Effector CD8-positive, alpha-beta T cell (primary cell): ENCODE measurements around the gene PDK1.
"Not testable (repeated sequence)": the region's sequence is repeated elsewhere in the genome, so short reads cannot be mapped to it uniquely, and the experiment has no call there.

Experiments
- DNase-seq: peaks from one replicate; lab custom pipeline; 2025; lab: John Stamatoyannopoulos, UW
- total RNA-seq, 4 experiments: gene quantifications; one replicate each; lab custom pipeline; 2026; lab: John Stamatoyannopoulos, UW

Gene PDK1
- 24.1 to 34.5 (median 29.3) reads per million in 4 experiments for total RNA-seq

DNA sequence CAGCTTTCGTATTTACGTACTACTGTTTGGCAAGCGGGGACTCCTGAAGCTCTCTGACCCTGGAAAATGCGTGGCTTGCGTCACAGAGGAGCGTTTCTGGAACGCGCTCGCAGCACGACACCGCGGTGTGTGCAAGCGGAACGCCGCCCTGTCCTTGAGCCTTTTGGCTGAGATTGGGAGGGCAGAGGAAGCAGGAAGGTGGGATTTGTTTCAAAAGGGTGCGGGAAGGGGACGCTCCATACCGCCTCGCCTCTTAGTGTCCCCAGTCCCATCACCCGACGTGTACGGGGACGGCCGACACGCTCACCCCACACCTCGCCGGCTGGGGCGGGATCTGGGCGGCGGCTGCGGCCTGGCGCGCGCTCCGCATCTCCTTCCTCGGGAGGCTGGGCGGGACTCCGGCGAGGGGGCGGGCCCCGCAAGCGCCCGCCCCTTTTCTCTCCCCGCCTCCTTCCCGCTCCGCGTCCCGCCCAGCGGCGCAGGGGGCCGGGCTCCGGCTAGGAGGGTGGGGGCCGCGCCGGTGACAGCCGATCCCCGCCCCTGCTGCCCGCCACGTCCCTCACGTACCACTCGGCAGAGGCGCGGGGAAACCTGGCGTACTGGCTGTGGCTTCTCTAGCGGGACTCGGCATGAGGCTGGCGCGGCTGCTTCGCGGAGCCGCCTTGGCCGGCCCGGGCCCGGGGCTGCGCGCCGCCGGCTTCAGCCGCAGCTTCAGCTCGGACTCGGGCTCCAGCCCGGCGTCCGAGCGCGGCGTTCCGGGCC, at the start of gene PDK1:
Gene PDK1, plus strand, starts transcription at position 569 of the 762 bp plus-strand sequence. Its CDS starts 61 bp downstream, at position 630.
- DNase-seq = peak; percentile 86

- no peak for DNase-seq
These were observed 48.7 kb upstream of the PDK1 start for GRCh38 chr2:172507199-172507598.

DNA sequence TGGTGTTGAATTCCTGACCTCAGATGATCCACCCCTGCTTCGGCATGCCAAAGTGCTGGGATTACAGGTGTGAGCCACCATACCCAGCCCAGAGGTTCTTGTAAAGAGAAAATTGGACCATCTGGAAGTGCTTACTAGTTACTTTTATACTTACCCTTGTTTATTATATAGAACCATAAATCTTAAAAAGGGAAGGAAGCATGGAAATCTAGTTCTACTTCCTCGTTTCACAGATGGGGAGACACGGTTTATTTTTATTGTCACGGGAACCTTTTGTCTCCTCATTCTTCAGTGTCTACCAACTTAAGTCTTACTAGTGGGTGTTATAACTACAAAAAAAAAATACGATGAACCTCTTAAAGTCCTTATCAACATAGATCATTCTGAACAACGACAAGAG, 45.8 kb upstream of the PDK1 start:
- no peak for DNase-seq

- DNase-seq = no peak
These were observed 45.3 kb upstream of the PDK1 start for GRCh38 chr2:172510548-172510947.

DNA sequence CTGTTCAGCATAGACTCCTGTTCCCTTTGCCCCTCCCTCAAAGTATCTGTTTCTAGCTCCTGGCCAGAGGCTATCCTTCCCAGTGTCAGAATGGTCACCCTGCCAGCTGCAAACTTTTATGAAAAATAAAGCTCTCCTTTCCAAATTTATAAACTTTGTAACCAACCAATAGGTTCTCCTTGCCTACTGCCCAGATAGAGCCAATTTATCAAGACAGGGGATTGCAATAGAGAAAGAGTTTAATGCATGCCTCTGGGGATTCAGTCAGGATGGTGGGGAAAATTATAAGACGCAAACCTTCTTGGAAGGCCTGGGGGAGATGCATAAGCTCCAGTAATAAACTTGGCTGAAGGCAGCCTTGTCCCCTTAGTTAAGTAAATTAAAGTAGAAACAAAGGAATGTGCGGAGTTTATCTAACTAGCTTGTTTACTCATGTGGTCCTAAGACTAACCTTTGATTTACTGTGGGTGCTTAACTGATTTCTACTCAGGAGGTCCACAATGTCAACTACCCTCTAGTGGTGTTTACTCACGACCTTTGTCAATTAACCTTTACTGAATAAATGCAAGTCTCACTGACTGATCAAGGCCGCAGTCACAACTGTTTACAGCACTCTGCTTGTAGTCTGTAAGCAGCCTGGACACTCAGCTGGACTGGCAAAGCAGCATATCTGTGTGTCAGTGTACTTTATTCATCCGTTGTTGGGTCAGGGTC, 42.9 kb upstream of the PDK1 start:
- no peak for DNase-seq

DNA sequence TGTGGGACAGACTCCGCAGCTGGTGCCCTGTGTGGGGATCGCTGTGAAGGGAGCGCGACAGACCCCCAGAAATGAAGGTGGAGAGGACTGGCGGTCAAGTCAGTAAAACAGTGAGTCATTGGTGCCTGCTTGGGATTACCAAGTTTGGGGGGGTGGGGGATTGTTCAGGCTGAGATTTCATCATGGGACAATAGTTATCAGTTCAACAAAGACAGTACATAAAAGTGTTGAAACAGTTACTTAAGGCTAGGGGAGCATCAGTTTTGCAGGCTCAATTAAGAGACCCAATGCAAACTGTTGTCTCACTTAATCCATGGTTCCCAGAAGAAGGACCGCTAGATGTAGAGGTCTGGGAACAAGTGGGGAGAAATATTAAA, 42.4 kb upstream of the PDK1 start:
- DNase-seq = no peak

GRCh38 chr2:172513935-172514586, 41.8 kb upstream of the PDK1 start:
- DNase-seq = no peak

DNA sequence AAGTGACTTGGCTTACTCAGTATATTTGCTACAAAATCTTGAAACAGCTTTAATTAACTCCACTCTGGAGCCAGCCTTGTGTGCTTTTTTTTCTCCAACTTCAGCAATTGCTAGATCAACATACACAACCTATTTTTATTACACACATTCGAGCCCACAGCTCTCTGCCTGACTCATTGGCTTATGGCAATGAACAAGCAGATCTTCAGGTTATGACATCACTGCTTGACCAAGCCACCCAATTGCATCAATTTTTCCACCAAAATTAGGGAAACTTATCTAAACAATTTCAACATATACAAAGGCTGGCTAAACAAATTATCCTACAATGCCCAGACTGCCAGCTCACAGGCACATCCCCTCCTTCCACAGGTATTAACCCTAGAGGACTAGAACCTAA, 39.6 kb upstream of the PDK1 start:
- no peak for DNase-seq

- DNase-seq = no peak
These were observed 36.9 kb upstream of the PDK1 start for GRCh38 chr2:172518995-172519394.

GRCh38 chr2:172525601-172526000, 30.3 kb upstream of the PDK1 start:
- no peak for DNase-seq

DNA sequence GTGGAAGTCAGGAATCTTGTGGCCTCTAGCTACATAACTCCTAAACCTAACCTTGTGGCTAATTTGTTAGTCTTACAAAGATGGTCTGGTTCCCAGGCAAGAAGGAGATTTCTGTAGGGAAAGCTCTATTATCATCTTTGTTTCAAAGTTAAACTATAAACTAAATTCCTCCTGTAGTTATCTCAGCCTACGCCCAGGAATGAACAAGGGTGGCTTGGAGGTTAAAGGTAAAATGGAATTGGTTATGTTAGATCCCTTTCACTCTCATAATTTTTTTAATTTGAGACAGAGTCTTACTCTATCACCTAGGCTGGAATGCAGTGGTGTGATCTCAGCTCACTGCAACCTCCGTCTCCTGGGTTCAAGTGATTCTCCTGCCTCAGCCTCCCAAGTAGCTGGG, 24.6 kb upstream of the PDK1 start:
- no peak for DNase-seq

- not testable (repeated sequence) for DNase-seq
These were observed 23.4 kb upstream of the PDK1 start for GRCh38 chr2:172532461-172532860.

DNA sequence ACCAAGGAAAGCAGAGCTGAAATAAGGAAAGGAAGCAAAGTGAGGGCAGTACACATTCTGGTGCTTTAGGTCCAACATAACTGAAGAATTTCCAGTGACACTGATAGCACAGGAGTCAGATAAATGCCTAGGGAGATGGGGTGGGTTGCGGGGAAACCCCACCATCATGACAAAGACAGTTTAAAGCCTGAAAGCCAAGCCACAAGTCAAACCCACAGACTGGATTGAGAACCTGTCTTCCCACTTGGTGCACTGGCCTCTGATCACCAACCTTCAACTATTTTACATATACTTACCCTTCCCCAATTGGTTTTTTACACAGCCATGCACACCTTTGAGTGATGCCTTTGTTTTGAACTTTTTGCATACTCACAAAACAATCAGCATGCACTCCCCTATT, 22.2 kb upstream of the PDK1 start:
- DNase-seq = no peak

DNA sequence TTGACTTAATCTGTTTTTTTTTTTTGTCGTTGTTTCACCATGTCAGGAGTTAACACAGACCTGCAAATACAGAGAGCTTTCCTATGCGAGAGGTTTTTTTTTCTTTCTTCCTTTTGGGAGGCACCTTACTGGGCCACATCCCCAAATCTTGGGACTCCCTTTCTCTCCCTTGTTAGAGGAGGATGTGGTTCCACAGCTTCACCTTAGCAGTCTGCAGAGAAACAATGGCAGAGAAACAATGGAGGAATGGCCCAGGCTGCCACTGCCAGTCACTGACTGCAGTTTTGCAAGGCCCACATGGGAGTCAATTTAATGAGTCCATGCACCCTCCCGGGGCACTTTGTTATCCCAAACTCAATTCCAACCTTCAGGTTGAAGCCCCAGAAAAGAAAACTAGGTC, 20.8 kb upstream of the PDK1 start:
- no peak for DNase-seq

- not testable (repeated sequence) for DNase-seq
These were observed 18.0 kb upstream of the PDK1 start for GRCh38 chr2:172537851-172538250.

DNA sequence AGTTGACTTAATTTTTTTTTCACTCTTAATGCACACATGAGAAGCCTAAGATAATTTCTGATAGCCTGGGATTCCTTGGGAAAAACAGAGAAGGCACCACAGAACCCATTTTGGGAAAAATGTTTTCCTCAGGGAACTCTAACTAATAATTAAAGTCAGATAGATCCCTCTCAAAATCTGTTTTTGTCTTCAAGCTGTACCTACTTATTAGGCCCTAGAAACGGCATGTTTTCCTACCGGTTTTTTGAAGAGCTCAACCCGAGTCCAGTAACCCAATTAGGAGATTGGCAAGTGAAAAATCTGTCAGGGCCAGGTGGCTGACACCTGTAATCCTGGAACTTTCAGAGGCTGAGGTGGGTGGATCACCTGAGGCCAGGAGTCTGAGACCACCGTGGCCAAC, 16.1 kb upstream of the PDK1 start:
- no peak for DNase-seq

DNA sequence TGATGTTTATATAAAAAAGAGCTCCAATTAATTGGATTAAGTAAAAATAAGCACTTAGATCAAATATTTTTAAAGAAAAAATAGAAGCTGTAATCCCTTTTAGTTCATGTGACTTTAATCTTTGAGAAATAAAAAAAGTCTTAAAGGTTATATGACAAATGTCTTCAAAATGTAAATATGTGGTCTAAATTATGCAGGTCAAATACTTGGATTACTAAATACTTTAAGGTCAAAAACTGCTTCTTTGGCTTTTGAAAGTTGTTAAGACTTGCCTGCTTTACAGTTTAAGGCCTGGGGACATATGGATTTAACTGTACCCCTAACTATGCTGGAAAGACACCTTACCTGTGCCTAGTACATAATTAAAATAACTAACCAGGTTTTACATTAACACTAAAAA, 15.5 kb upstream of the PDK1 start:
- DNase-seq = no peak

DNA sequence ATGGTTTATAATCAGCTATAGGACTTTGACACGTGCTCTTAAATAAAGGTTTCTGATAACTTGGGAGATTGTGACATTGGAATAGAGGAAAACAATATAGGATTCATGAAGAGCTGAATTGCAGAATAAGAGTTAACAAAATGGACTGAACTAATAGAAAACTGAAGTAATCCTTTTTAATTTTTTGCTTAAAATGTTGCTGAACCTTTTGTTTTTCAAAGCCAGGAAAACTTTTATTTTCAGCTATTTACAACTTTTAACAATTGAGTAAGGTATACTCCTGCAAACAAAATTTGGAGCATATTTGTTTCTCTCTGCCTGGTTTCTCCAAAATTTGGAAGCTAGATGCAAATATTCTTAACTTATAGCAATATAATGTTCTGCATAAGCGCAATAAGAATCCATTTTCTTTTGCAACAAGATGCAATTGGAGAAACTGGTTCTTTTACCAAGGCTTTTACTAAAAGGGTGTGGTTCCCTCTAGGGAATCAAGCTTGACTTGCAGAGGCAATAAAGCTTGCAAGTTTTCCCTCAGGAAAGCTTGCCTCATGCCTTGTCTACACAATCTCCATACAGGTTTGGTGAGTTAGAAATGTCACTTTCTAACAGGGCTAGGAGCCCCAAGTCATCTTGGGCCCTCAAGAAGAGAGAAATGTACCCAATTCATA, 10.3 kb upstream of the PDK1 start:
- no peak for DNase-seq

GRCh38 chr2:172549131-172549530, 6.8 kb upstream of the PDK1 start:
- DNase-seq = no peak

DNA sequence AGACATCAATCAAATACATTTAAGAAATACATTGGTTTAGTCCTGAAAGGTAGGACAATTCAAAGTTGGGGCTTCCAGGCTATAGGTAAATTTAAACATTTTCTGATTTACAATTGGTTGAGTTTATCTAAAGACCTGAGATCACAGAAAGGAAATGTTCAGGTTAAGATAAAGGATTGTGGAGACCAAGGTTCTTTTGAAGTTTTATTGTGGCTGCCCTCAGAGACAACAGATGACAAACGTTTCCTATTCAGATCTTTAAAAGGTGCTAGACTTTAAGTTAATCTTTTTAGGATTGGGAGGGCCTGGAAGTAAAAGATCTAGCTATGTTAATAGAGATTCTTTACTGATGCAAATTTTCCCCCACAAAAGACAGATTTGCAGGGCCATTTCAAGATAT, 6.1 kb upstream of the PDK1 start:
- peak; percentile 1 for DNase-seq

DNA sequence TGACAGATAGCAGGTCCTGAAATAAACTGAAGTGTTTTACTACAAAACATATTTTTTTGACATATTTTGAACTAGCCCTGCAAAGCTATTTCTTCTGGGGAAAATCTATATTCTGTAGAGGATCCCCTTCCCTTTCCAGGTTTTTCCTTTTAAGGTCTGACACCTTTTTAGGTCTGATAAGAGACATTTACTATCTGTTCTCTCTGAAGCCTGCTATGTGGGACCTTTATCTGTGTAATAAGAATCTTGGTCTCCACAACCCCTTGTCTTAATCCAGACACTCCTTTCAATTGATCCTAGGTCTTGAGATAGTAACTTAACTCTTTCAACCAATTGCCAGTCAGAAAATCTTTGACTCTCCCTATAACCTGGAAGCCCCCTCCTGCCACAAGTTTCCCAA, 5.5 kb upstream of the PDK1 start:
- no peak for DNase-seq

DNA sequence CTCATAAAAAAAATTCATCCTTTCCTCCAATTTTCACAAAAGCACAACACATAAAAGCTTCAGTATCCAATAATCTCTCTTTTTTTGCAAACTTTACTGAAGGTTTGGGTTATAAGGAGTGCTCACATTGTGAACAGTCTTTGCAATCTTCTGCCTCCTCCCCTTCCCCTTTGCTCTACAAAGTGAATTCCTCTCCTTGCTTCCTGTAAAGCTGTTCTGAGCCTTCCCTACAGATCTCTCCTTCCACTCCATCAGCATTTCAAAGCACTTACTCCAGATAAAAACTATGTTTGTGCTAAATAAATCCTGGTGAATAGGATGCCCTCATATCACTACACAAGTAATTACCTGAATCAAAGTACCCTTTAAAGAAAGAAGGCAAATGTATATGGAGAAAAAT, 4.6 kb upstream of the PDK1 start:
- DNase-seq = no peak
